ENCODE results near the gene PRKAR2B. TPM values are rescaled to one million over a fixed set of nuclear protein-coding genes. Genes with fewer than 3 reads are reported as not detected.

The PRKAR2B gene
- total and polyA plus RNA-seq, 7 donors: 1.3 to 3.5 (median 1.7) TPM

DNA sequence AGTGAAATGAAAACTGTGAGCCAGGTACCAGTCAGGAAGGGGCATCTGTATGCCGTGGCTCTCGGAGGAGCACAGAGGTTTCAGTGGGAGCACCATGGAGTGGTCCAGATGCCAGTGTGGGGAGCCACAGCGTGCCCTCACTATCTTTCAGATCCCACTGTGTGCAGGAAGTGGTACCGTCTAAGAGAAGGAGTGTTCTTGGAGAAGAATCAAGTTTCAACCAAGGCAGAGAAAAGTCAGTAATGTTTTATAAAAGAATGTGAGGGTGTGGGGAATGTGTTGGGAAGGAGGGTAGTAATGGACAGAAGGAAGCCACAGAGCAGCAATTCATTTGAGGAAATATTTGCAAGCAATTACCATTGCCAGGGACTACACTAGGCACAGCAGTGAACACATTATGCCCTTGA, 35.6 kb downstream of the PRKAR2B start:
- Histone ChIP-seq H3K9me3 (no peaks in the 10 kb centered on the region), H3K4me3 (no peak overlapping the region), H3K4me1 (no peaks in the 10 kb centered on the region), H3K27me3 (ENCODE audit: insufficient read depth in 3 of 3, low read length in 2 of 3) (no peaks in the 10 kb centered on the region), H3K27ac (no peak overlapping the region), H3K36me3 (ENCODE audit: insufficient read depth in 1 of 2, low read depth in 1 of 2) (no peaks in the 10 kb centered on the region)
- ATAC-seq: no peak
- TF ChIP-seq, protein P1, sequence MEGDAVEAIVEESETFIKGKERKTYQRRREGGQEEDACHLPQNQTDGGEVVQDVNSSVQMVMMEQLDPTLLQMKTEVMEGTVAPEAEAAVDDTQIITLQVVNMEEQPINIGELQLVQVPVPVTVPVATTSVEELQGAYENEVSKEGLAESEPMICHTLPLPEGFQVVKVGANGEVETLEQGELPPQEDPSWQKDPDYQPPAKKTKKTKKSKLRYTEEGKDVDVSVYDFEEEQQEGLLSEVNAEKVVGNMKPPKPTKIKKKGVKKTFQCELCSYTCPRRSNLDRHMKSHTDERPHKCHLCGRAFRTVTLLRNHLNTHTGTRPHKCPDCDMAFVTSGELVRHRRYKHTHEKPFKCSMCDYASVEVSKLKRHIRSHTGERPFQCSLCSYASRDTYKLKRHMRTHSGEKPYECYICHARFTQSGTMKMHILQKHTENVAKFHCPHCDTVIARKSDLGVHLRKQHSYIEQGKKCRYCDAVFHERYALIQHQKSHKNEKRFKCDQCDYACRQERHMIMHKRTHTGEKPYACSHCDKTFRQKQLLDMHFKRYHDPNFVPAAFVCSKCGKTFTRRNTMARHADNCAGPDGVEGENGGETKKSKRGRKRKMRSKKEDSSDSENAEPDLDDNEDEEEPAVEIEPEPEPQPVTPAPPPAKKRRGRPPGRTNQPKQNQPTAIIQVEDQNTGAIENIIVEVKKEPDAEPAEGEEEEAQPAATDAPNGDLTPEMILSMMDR (IDR thresholded peaks at IDR 0.05): no peak
- 72 to 78% (median 77%) methylated on average over 4 of the region's 4 CpGs for WGBS, 3 donors
- DNase-seq: no peak
- intact Hi-C loops (cut with DNase I): no loop called here

DNA sequence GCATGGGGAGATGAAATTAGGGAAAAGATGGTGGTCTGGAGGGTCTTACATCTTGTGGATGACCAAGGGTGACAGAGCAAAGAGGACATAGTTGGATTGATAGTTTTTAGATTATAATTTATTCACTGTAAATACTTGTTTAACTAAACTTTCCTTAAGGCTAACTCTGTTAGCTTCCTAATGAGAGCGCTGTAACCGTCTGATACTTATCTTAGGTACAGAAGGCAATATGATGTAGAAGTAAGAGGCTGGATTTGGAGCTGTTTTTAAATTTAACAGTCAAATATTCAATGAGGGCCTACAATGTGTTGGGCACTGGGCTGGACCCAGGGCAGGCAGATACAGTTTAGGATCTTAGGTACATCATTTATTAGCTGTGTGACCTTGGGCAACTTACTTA, 36.0 kb downstream of the PRKAR2B start:
- H3K4me3 ChIP-seq: no peak overlapping the region
- no peak for ATAC-seq
- no peaks in the 10 kb centered on the region for H3K4me1 ChIP-seq
- intact Hi-C loops (cut with DNase I): no loop called here
- H3K27me3 ChIP-seq (ENCODE audit: insufficient read depth in 3 of 3, low read length in 2 of 3): no peaks in the 10 kb centered on the region
- H3K27ac ChIP-seq: no peak overlapping the region
- no peaks in the 10 kb centered on the region for H3K36me3 ChIP-seq (ENCODE audit: insufficient read depth in 1 of 2, low read depth in 1 of 2)
- WGBS, 3 donors: 89 to 95% (median 92%) methylated on average over 2 of the region's 2 CpGs
- H3K9me3 ChIP-seq: no peaks in the 10 kb centered on the region
- TF ChIP-seq, protein P1 (IDR thresholded peaks at IDR 0.05): no peak
- DNase-seq: no peak

DNA sequence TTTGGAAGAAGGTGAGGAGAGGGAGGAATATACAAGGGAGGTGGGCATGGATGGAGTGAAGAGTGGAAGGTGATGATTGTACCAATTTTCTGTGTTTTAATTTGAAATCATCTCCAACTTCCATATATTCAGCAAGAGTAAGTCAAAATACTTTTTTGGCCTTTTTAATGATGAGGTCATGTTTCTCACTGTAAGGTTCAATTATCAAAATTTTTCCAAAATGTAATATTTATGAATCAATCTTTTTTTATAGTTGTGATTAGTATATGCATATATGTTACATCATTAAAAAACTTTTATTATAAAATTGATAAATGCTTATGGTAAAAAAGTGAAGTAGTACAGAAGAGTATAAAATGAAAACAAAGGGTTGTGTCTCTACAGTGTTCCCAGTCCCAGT, 40.7 kb downstream of the PRKAR2B start:
- Histone ChIP-seq H3K9me3 (no peaks in the 10 kb centered on the region), H3K4me1 (no peaks in the 10 kb centered on the region), H3K36me3 (ENCODE audit: insufficient read depth in 1 of 2, low read depth in 1 of 2) (no peaks in the 10 kb centered on the region), H3K27ac (no peak overlapping the region), H3K4me3 (no peak overlapping the region), H3K27me3 (ENCODE audit: insufficient read depth in 3 of 3, low read length in 2 of 3) (no peaks in the 10 kb centered on the region)
- intact Hi-C loops (cut with DNase I): no loop called here
- DNase-seq: no peak
- ATAC-seq: no peak
- TF ChIP-seq, protein P1 (IDR thresholded peaks at IDR 0.05): no peak

DNA sequence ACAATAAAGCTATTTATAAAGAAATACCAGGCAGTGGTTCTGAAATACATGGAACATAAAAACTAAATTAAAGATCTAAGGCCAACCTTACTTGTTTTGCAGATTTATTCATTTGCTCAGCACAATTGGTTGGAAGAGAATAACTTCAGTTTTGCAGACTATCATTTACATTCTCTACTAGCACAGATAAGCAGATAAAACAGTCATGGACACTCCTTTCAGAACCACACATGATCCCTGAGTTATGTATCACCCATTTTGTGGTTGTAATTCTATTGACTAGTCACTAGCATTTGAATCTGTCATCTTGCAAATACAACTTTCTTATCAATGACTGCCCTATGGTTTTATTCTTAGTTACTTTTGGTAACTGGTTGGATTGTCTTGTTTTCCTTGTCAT, 45.1 kb downstream of the PRKAR2B start:
- no peaks in the 10 kb centered on the region for H3K27me3 ChIP-seq (ENCODE audit: insufficient read depth in 3 of 3, low read length in 2 of 3)
- H3K4me3 ChIP-seq: no peak overlapping the region
- TF ChIP-seq, protein P1 (IDR thresholded peaks at IDR 0.05): no peak
- H3K4me1 ChIP-seq: no peaks in the 10 kb centered on the region
- no peaks in the 10 kb centered on the region for H3K36me3 ChIP-seq (ENCODE audit: insufficient read depth in 1 of 2, low read depth in 1 of 2)
- DNase-seq (no peak), ATAC-seq (no peak)
- H3K9me3 ChIP-seq: no peaks in the 10 kb centered on the region
- intact Hi-C loops (cut with DNase I): no loop called here
- H3K27ac ChIP-seq: no peak overlapping the region

DNA sequence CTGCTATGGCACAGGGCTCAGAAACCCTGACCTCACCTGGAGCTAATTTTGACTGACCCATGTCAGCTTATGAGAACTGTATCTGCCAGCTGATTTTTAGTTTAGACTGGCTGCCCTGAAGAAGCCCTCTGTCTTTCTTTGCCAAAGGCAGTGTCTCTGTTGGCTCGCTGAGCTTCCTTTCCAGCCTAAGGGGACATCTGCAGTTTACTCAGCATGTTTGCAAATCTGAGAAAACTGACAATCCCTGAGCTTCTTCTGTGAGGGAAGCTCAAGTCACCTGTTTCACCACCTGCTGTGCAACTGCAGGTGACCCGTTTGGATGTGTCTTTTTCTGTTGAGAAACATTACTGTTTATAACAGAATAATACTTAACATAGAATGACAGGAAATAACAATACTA, 46.0 kb downstream of the PRKAR2B start:
- Histone ChIP-seq H3K27ac (no peak overlapping the region), H3K4me1 (no peaks in the 10 kb centered on the region), H3K36me3 (ENCODE audit: insufficient read depth in 1 of 2, low read depth in 1 of 2) (no peaks in the 10 kb centered on the region), H3K27me3 (ENCODE audit: insufficient read depth in 3 of 3, low read length in 2 of 3) (no peaks in the 10 kb centered on the region), H3K9me3 (no peaks in the 10 kb centered on the region), H3K4me3 (no peak overlapping the region)
- DNase-seq (no peak), ATAC-seq (no peak)
- TF ChIP-seq, protein P1 (IDR thresholded peaks at IDR 0.05): no peak
- intact Hi-C loops (cut with DNase I): no loop called here
- WGBS, 3 donors: 2 to 14% (median 5%) methylated on average over 2 of the region's 2 CpGs

Data from psoas muscle (tissue), 8 donors.